Esophagus squamous epithelium (tissue), 5 donors: ENCODE measurements around the gene PPP3CA. TPM values are rescaled to one million over a fixed set of nuclear protein-coding genes. Genes with fewer than 3 reads are reported as not detected.

Source experiments
- DNase-seq: peaks from one replicate; lab custom pipeline; 2025; lab: John Stamatoyannopoulos, UW
- H3K27ac ChIP-seq, 4 donors: fragments of 200-600 bp; sonication (generic); one replicate each; pipeline ENCODE4 v1.5.1; 2016 to 2019; ENCODE audit warnings: mild to moderate bottlenecking in 1 of 4
- H3K27me3 ChIP-seq, 4 donors: fragments of 200-600 bp; sonication (generic); 1 replicate in 3 of 4; 2 replicates in 1 of 4; pipeline versions ENCODE4 v1.5.1 to v1.6.0; 2017 to 2021; ENCODE audit warnings: antibody characterized with exemption in 1 of 4
- H3K36me3 ChIP-seq, 3 donors: fragments of 200-600 bp; sonication (generic); one replicate each; pipeline ENCODE4 v1.5.1; 2016 to 2019
- H3K4me1 ChIP-seq, 3 donors: fragments of 200-600 bp; sonication (generic); one replicate each; pipeline ENCODE4 v1.5.1; 2017 to 2019
- H3K4me3 ChIP-seq, 4 donors: fragments of 200-600 bp; sonication (generic); 1 replicate in 3 of 4; 2 replicates in 1 of 4; pipeline ENCODE4 v1.5.1; 2016 to 2019; ENCODE audit warnings: mild to moderate bottlenecking in 2 of 4, moderate library complexity in 1 of 4
- H3K9me3 ChIP-seq, 3 donors: fragments of 200-600 bp; sonication (generic); one replicate each; pipeline ENCODE4 v1.5.1; 2016 to 2019
- POLR2A ChIP-seq, 4 donors: fragments of 450-650 bp; IDR thresholded peaks; one replicate each; pipeline ENCODE4 v1.6.1; 2017; ENCODE audit warnings: antibody characterized with exemption in 4 of 4, mild to moderate bottlenecking in 4 of 4, moderate library complexity in 3 of 4
- WGBS, 2 donors: methylation state at CpG; one replicate each; pipeline ENCODE4 v1.1.5; 2018; 5-methylcytosine and 5-hydroxymethylcytosine counted together
- intact Hi-C: fragments of 100-400 bp; cut with DNase I; formaldehyde crosslinking; loops from one replicate; pipeline ENCODE4 v1.15.0; 2022
- total RNA-seq, 4 donors: library from RNA; depleted of rRNA; stranded (reverse); fragments of >200 nt; gene quantifications; one replicate each; pipeline ENCODE4 v1.1.0, GENCODE V29; 2016
- TF ChIP-seq, protein P1 (sequence below), 6 experiments: fragments of 450-650 bp in 4 of 6; fragments of 200-600 bp in 2 of 6; sonication (generic) in 2 of 6; IDR thresholded peaks; one replicate each; pipeline ENCODE4 v1.5.1; 2016 to 2019; ENCODE audit warnings: antibody characterized with exemption in 6 of 6, mild to moderate bottlenecking in 4 of 6, moderate library complexity in 4 of 6
- donor health status: DM: yes; HTN: yes; CAD: no.

Gene PPP3CA
- total RNA-seq, 4 donors from 2014 or later, result 13.3 to 25.7 (median 17.5) TPM

DNA sequence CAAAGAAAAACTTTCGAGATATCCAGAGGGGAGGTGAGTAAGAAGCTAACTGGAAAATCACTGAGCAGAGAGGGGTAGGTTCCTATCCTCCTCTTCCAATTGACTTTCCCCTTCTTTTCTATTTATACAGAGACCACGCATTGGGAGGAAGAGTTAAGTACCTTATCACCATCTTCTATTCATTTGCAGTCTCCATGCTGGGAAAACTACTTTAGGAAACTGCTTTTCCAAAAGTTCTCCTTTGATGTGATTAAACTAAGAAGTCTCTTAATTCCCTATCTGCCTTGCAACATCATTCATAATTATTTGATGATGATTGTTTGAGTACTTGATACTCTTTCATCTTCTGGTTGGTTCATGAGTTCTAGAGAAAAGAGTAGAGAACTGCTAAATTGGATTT lies 306.6 kb downstream of the PPP3CA start:
- Histone ChIP-seq H3K9me3 (no peaks in the 10 kb centered on the region), H3K36me3 (peaks cover 0 to 26% (median 0%) of the 10 kb centered on the region in 3 donors), H3K27me3 (no peaks in the 10 kb centered on the region), H3K27ac (no peak overlapping the region), H3K4me3 (no peak overlapping the region), H3K4me1 (no peaks in the 10 kb centered on the region)
- no peak for TF ChIP-seq POLR2A (IDR thresholded peaks at IDR 0.05)
- TF ChIP-seq, protein P1, sequence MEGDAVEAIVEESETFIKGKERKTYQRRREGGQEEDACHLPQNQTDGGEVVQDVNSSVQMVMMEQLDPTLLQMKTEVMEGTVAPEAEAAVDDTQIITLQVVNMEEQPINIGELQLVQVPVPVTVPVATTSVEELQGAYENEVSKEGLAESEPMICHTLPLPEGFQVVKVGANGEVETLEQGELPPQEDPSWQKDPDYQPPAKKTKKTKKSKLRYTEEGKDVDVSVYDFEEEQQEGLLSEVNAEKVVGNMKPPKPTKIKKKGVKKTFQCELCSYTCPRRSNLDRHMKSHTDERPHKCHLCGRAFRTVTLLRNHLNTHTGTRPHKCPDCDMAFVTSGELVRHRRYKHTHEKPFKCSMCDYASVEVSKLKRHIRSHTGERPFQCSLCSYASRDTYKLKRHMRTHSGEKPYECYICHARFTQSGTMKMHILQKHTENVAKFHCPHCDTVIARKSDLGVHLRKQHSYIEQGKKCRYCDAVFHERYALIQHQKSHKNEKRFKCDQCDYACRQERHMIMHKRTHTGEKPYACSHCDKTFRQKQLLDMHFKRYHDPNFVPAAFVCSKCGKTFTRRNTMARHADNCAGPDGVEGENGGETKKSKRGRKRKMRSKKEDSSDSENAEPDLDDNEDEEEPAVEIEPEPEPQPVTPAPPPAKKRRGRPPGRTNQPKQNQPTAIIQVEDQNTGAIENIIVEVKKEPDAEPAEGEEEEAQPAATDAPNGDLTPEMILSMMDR (IDR thresholded peaks at IDR 0.05), result no peak
- intact Hi-C loops, result no loop called here
- no peak for DNase-seq
- WGBS, 2 donors, result 70 to 72% methylated on average over 2 of the region's 2 CpGs

DNA sequence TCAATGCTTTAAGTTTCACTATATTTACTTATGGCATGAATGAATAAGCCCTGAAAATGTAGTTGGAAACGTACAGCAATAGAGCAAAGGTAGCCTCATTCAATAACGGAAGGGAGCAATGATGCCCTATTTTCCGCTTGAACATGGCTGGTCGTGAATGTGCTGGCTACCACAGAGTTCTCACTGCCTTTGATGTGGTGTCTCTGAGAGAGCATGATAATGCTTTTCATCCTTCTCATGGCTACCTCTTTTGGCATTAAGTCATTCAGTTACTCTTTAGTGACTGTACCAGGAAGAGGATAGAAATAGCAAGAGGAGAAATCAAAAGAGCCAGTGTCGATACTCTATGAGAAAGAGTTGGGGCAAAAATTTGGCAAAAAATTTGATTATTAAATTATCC lies 308.0 kb downstream of the PPP3CA start:
- H3K4me3 ChIP-seq, result no peak overlapping the region
- intact Hi-C loops, result no loop called here
- 65 to 96% methylated on average over 2 to 5 of the region's 5 CpGs for WGBS, 2 donors
- TF ChIP-seq, protein P1 (IDR thresholded peaks at IDR 0.05), result no peak
- no peak for TF ChIP-seq POLR2A (IDR thresholded peaks at IDR 0.05)
- no peaks in the 10 kb centered on the region for H3K4me1 ChIP-seq
- no peaks in the 10 kb centered on the region for H3K27me3 ChIP-seq
- H3K9me3 ChIP-seq, result no peaks in the 10 kb centered on the region
- DNase-seq, result no peak
- H3K36me3 ChIP-seq, result peaks cover 0 to 26% (median 0%) of the 10 kb centered on the region in 3 donors
- no peak overlapping the region for H3K27ac ChIP-seq

DNA sequence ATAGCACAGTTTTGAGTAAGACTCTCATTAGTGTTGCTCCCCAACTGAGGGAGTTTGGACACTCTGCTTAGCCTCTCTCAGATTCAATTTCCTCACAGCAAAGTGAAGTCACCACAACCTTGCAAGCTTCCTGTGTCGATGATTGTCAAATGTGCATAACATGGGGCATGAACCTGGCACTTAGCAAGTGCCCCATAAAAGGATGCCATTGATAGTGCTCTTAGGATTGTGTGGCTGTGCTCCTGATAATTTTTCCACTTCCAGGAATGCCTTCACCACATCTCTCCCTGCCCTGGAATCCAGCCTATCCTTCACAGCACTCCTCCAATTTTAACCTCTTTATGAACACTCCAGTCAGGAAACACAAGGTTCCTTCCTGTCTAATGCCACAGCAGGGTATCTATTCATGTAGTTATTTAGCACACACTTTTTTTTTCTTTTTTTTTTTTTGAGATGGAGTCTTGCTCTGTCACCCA lies 309.4 kb downstream of the PPP3CA start:
- no peaks in the 10 kb centered on the region for H3K9me3 ChIP-seq
- no peaks in the 10 kb centered on the region for H3K4me1 ChIP-seq
- no peak for DNase-seq
- peaks cover 0 to 26% (median 0%) of the 10 kb centered on the region in 3 donors for H3K36me3 ChIP-seq
- WGBS, 2 donors, result 50 to 80% methylated on average over 1 of the region's 1 CpG
- no peak overlapping the region for H3K27ac ChIP-seq
- no peaks in the 10 kb centered on the region for H3K27me3 ChIP-seq
- TF ChIP-seq, protein P1 (IDR thresholded peaks at IDR 0.05), result no peak
- TF ChIP-seq POLR2A (IDR thresholded peaks at IDR 0.05), result no peak
- H3K4me3 ChIP-seq, result no peak overlapping the region
- intact Hi-C loops, result no loop called here

GRCh38 chr4:101037249-101037648 lies 310.1 kb downstream of the PPP3CA start:
- H3K36me3 ChIP-seq, result peaks cover 0 to 28% (median 0%) of the 10 kb centered on the region in 3 donors
- H3K4me3 ChIP-seq, result no peak overlapping the region
- H3K27ac ChIP-seq, result no peak overlapping the region
- H3K9me3 ChIP-seq, result no peaks in the 10 kb centered on the region
- H3K27me3 ChIP-seq, result no peaks in the 10 kb centered on the region
- intact Hi-C loops, result no loop called here
- TF ChIP-seq, protein P1 (IDR thresholded peaks at IDR 0.05), result no peak
- no peak for TF ChIP-seq POLR2A (IDR thresholded peaks at IDR 0.05)
- 53 to 84% methylated on average over 3 of the region's 3 CpGs for WGBS, 2 donors
- DNase-seq, result no peak
- H3K4me1 ChIP-seq, result no peaks in the 10 kb centered on the region

- WGBS, 2 donors, result 76 to 84% methylated on average over 2 of the region's 2 CpGs
- Histone ChIP-seq H3K4me3 (no peak overlapping the region), H3K36me3 (peaks cover 0 to 44% (median 0%) of the 10 kb centered on the region in 3 donors), H3K9me3 (no peaks in the 10 kb centered on the region), H3K4me1 (no peaks in the 10 kb centered on the region), H3K27me3 (no peaks in the 10 kb centered on the region), H3K27ac (no peak overlapping the region)
- TF ChIP-seq, protein P1 (IDR thresholded peaks at IDR 0.05), result no peak
- no peak for TF ChIP-seq POLR2A (IDR thresholded peaks at IDR 0.05)
- intact Hi-C loops, result no loop called here
- no peak for DNase-seq
These were observed 311.8 kb downstream of the PPP3CA start for GRCh38 chr4:101035487-101035886.
